ENCODE results near the gene USP2.

The USP2 gene

DNA sequence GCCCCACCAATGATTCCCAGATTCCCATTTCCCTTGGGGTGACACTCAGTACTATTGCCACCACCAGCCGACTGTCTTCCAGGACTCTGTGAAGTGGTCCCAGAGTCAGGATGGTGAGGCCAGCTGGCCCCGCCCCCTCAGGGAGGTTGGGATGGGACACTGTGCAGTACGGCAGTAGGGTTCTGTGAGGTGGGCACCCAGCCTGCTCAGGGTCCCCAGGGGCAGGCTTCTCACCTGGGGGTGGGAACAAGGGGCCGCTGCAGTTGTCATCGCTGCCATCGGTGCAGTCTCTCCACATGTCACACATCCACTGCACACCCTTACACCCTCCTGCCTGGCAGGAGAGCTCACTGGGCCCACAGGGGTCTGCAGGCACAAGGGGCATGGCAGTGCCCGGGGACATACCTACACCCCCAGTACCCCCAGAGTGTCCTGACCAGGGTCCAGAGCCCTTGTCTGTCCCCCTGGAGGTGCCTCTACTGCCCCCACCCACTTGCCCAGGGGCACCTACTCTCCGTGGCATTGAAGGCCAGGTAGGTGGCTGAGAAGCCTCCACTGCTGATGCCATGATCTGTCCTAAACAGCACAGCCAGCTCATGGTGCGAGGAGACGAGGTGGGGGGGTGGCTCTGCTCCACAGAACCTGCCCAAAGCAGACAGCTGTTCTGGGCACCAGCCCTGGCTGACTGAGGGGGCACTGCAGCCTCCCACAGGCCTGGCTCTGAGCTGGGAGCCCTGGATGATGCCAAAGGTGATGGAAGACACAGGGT, 38.9 kb downstream of the USP2 start:
- no peak for DNase-seq (ENCODE audit: low read depth in 2 of 2)

DNA sequence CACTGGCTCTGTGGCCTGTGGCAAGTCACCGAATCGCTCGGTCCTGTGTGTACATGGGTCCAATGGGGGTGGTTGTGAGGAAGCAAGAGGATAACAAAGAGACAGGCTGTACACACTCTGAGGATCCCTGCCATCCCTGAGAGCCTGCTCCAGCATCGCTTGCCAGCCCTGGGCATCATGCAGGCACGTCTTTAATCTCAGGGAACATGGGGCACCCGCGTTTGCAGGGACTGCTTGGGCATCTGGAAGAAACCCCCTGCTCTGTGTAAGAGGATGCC, 39.5 kb downstream of the USP2 start:
- DNase-seq (ENCODE audit: low read depth in 2 of 2), result no peak

DNA sequence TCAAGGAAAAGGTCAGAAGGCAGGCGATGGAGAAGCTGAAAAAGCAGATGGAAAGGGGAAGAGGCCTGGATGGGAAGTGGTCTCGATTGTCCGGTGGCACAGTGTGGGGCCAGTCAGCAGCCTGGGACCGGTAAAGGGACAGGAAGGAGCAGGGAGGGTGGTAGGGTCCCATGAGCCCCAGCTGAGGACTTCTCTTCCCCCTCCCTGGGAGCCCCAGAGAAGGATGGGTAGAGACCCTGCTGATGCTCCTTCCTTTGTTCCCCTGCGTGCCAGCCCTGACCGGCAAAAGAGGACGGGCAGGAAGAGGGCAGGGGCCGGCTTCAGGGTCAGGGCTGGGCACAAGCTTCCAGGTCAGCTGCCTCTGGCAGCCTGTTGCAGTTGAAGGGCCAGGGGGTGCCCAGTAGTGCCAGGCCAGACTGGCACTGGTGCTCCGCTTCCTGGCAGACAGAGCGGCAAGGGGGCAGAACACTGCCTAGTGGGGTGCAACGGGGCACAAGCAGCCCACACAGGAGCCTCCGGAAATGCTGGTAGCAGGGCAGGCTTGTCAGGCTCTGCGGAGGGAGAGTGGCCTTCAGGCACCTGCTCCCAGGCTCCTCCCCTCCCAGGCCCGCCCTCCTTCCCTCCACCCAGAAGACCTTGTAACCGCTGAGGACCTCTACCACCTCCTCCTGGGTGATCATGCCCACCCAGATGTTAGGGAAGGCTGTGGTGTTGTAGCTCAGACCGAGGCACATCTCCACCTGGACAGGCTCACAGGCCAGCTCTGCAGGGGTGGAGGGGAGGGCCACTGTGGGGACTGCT, 40.1 kb downstream of the USP2 start:
- DNase-seq (ENCODE audit: low read depth in 2 of 2), result no peak

DNA sequence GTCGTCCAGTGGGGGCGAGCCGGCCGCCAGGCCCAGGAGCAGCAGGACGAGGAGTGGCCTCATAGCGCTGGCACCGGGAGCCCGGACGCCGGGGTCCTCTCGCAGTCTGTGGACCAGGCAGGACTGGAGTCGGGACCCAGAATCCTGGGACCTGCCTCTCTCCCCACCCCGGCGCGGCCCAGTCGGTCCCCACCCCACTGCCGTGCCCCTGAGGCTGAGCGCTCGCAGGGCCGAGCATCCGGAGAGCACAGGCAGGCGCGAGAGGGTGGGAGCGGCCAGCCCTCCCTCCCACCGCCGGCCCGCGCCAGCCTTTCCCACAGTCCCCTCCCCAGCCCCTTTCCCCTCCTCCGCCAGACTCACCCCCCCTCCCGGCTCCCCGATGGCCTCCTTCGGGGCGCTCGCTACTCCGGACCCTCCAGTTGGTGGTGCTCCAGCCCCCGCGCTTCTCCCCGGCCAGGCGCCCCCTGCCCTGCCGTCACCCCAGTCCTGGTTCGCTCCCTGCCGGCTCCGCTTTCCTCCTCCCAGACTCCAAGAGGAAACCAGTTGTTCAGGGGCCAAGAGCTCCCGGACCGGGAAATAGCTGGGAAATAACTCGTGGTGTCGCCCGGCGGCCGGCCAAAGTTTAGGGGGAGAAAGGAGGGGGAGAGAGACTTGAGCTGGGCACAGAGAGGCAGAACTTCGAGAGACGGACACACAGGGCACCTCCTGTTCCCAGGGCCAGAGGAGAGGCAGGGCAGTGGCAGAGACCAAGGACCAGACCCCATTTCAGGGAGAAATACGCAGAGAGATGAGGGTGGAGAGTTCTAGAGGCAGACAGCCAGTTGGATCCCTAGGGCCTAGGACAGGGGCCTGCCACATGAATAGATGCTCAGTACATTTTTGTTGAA, 40.9 kb downstream of the USP2 start, which contains the start of gene C1QTNF5:
TSS of gene C1QTNF5 (minus strand) at position 549 of the 887 bp plus-strand sequence. CDS start at position 63, 486 bp downstream.
- DNase-seq (ENCODE audit: low read depth in 2 of 2), result no peak

DNA sequence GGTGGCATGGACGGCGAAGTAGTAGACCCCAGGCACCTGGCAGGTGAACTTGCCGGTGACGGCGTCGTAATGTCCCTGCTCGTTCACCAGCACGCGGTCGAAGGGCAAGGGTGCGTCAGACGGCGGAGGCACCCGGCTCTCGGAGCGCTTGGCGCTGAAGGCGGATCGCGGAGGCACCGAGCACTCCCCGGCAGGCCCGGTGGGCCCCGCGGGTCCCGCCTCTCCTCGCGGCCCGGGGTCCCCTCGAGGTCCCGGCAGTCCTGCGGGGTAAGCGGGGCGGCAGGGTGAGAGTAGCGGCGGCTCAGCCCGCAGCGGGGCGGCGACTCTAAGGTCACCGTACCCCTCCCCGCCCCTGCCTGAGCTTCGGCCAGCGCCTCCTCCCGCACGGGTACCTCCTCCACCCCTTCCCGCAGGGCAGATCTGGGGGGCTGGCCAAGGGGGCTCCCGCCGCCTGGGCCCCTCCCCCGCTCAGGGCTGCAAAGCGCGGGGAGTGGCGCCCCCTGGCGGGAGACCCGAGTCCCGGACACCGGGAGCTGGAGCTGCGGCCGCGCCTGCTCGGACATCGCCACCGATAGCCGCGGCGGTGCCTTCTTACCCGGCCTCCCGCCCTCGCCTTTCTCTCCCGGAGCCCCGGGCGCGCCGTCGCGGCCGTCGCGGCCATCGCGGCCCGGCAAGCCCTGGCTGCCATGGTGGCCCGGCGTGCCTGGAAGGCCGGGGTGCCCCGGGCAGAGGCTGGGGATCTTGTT, 41.7 kb downstream of the USP2 start:
- DNase-seq (ENCODE audit: low read depth in 2 of 2), result no peak

DNA sequence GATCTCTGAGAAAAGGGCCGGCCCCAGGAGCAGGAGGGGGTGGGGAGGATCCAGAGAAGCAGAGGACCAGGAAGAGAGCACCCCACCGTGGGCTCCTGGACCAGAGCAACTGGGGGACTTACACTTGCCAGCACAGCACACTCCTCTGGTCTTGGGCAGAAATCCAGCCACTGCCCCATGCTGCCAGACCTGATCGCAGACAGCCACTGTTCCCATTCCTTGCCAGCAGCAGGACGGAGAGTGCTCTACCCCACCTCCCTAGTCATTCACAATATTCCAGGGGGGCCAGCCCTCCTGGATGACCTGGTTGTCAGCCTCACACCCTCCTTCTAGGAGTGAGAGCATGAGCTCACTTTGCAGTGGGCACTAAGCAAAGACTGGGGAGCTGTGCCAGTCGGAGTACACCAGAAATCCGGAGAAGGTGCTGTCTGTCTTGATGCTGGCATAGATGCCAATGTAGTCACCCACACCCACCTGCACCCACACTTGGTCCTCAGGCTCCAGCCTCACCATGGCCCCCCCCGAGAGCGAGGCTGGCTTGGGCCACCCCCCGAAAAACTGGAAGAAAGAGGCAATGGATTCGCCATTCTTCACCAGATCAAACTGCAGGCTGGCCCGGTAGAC, 42.4 kb downstream of the USP2 start:
- no peak for DNase-seq (ENCODE audit: low read depth in 2 of 2)

DNA sequence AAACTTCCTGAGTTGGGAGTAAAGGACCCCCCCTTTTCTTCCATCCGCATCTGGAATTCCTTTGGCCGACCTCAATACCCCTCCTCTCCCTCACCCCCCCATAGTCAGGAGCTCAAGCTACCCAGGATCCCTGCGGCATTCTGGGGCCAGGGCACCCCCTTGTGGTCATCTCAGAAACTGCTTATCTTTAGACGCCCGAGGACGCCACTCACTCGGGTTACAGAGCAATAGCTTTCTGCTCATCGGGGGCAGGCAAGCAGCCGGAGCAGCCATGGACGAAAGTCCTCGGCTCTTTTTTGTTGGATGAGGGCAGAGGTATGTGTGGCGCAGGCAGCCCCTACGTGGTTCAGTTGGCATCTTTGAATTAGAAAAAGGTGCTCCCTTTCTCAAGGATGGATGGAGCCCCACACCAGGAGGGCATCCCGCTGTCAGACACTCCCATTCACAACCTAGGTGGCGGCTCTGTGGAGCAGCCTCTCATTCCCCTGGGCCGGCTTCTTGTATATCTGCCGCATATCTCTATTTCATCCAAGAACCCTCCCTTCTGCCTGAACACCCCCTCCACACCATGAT, 43.1 kb downstream of the USP2 start:
- DNase-seq (ENCODE audit: low read depth in 2 of 2), result no peak

DNA sequence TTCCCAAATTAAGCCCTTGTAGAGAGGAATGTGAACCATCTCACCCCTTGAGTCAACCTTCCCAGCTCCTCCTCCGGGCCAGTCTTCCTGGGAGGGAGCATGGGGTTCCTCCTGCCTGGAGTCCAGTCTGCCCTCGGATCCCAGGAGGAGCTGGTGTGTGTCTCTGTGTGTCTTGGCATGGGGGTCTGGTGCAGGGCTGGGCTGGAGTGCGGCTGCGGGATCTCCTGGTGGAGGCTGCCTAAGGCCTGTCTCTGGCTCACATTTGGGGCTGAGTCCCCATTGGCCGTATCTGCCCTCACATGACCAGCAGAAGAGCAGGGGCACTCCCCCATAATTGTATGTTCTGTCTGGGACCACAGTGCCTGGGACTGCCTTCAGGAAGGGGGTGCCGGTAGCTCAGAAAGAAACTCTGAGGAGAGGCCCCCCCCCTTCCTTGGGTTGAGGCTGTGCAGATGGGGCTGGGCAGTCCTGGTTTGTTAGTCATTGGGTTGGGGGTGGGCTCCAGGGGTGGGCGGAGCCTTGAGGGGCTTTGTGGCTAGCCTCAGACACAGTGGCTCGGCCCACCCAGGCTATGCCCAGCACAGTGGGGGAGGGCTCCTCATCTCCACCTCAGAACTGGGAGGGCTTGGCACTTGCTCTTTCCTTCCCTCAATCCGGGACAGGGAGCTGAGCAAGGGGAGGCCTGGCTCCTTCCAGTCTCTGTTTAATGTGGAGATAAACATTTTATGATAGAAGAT, 43.7 kb downstream of the USP2 start:
- no peak for DNase-seq (ENCODE audit: low read depth in 2 of 2)

DNA sequence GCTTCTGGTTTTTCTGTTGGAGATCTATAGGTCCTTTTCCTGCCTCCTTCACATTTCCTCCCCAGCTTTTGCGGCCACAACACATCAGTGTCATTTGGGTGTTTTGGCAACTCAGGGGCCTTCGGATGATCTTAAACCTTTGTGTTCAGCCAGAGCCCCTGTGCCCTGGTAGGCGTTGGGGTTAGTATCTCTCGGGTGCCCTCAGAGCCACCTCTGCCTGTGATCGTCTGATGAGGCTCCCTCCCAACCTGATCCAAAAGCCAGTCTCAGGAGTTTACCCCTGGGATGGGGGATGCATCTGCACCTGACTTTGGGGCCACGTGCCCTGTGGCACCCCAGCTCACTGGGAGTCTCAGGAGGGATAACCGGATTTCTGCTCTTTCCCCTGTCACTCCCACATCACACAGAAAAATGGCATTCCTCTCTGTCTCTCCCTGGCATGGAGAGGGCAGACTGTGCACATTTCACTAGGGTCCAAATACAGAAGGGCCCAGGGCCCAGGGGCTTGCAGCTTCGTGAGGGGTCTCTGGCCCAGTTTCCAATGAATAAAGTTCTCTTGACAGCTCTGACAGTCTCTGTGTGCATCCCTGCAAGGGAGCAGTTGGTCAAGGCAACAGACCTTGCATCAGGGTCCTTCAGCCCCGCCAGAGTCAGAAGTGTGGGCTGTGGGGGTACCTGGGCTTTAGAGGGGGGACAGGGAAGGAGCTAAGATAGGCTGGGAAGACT, 44.6 kb downstream of the USP2 start:
- no peak for DNase-seq (ENCODE audit: low read depth in 2 of 2)

DNA sequence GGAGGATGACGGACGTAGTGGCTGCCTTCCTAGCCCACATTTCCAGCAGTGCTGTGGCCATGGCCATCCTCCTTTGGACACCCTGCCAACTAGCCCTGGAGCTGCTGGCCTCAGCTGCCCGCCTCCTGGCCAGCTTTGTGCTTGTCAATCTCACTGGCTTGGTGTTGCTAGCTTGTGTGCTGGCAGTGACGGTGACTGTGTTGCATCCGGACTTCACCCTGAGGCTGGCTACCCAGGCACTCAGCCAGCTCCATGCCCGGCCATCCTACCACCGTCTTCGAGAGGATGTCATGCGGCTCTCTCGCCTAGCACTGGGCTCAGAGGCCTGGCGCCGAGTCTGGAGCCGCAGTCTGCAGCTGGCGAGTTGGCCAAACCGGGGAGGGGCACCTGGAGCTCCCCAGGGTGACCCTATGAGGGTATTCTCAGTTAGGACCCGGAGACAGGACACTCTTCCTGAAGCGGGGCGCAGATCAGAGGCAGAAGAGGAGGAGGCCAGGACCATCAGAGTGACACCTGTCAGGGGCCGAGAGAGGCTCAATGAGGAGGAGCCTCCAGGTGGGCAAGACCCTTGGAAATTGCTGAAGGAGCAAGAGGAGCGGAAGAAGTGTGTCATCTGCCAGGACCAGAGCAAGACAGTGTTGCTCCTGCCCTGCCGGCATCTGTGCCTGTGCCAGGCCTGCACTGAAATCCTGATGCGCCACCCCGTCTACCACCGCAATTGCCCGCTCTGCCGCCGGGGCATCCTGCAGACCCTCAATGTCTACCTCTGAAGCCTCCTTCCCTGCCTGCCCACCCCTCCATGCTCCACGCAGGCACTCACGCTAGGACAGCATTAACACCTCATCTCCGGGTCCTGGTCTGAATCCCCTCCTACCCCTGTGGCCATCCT, 45.6 kb downstream of the USP2 start:
- DNase-seq (ENCODE audit: low read depth in 2 of 2), result no peak

DNA sequence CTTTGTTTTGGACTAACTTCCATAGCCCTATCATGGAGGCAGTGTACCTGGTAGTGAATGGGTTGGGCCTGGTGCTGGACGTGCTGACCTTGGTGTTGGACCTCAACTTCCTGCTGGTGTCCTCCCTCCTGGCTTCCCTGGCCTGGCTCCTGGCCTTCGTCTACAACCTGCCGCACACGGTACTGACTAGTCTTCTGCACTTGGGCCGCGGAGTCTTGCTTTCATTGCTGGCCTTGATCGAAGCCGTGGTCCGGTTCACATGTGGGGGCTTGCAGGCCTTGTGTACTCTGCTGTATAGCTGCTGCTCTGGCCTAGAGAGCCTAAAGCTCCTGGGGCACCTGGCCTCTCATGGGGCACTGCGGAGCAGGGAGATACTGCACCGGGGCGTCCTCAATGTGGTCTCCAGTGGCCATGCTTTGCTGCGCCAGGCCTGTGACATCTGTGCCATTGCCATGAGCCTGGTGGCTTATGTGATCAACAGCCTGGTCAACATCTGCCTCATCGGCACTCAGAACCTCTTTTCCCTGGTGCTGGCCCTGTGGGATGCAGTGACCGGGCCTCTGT, 46.3 kb downstream of the USP2 start:
- DNase-seq (ENCODE audit: low read depth in 2 of 2), result no peak

DNA sequence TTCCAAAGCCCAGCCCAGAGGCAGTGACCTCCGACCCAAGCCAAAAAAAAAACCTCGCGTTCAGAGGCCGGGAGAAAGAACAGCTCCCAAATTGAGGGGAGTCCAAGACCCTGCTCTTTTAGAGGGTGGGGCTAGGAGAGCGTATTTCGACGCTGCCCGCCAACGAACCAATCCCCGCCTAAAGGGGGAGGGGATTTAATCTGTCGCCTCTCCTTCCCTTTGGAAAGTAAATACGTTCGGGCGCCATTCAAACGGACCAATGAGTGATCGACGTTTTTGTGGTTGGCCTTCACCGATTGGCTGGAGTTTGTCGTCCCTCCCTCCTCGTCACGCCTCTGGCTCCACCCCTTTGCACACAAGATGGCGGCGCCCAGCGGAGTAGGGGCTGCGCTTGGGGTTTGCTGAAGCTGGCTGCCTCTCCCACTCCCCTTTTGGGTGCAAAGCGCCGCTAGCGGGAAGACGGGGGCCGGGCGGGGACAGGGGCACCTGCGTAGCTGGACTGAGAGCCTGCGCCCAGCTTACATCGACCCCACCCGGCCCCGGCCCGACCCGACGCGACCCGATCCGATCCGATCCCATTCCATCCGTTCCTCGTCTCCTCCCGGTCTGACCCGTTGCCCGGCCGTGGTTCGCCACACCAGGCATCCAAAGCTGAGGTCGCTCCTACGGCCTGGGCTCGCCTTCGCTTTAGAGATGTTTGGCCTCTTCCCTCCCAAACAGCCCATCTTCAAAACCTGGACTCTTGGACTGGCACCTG, 47.1 kb downstream of the USP2 start, which contains the start of gene RNF26:
TSS of gene RNF26 (plus strand) at position 354 of the 757 bp plus-strand sequence. CDS start 596 bp downstream, outside the sequence.
- DNase-seq (ENCODE audit: low read depth in 2 of 2), result peak; percentile 78 to 92

DNA sequence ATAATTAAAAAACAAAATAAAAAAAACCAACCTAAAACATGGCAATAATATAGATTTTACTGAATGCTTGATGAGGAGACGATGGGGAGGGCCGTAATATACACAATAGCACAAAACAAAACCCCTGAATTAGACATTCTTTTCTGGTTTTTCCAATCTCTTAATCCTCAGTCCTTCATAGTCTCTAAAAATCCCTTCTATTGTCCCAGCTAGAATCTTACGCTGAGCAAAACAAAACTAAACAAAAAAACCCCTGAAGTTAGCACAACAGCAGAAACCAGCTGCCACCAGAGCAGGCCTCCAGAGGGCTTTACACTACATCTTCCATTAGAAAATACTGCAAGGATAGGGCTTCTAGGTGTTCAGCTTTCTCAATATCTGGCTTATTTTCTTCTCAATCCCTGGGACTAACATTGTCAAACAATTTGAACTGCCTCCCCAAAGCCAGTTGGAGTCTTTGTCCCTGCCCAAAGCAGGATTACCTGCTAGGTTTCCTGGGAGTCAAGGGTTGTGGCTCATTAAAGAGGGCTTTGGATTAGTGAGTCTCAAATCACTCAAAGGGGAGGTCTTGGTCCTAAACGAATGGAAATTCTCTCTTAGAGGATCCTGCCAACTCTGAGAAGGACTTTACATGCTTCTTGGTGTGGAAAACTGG, 49.3 kb downstream of the USP2 start:
- DNase-seq (ENCODE audit: low read depth in 2 of 2), result no peak

DNA sequence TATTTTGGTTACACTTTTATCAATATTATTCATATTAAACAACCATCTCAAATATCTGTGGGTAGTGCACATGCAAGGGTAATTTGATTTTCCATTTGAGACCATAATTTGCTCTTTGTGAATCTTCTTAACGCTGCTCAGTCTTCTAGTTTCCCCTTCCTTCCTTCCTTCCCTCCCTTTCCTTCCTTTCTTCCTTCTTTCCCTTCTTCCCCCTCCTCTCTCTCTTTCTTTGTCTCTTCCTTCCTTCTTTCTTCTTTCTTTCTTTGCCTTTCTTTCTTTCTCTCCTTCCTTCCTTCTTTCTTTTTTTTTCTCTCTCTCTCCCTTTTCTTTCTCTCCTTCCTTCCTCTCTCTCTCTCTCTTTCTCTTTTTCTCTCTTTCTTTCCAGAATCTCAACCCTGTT, 51.3 kb downstream of the USP2 start:
- no peak for DNase-seq (ENCODE audit: low read depth in 2 of 2)

DNA sequence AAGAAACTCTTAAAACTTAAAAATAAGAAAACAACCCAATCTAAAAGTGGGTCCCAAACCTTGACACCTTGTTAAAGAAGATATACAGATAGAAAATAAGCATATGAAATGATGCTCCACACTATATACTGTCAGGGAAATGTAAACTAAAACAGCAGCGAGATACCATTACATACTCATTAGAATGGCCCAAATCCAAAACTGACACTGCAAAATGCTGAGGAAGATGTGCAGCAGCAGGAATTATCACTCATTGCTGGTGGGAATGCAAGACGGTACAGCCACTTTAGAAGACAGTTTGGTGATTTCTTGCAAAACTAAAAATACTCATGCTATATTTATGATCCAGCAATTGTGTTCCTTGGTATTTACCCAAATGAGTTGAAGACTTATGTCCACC, 52.2 kb downstream of the USP2 start:
- DNase-seq (ENCODE audit: low read depth in 2 of 2), result no peak

DNA sequence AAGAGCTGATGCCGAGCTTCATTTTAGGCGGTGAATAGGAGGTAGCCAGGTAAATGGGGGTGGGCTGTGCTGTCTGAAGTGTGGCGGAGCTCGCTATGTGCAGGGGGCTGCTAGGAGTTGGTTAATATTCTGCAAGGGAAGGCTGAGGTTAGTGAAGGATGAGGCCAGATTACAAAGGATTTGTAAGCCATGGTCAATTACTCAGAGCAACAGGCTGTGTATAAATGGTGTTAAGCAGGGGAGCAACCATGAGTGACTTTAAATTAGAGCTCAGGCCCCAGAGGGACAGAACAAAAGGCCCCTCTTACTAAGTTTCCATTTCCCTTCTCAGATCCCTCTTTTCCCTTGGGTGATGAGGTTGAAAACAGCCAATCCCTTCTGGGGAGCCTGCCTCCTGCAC, 57.3 kb downstream of the USP2 start:
- no peak for DNase-seq (ENCODE audit: low read depth in 2 of 2)

Measured in stimulated activated CD8-positive, alpha-beta memory T cell treated with anti-CD3 and anti-CD28 coated beads, Interleukin-15, amount 100 ng/mL, for 4 hours (primary cell).